Lung (tissue), 12 donors: ENCODE results near the gene POLDIP2. TPM values are rescaled to one million over a fixed set of nuclear protein-coding genes. Genes with fewer than 3 reads are reported as not detected.

Experiments
- ATAC-seq: fragments of 200-7000 bp; cut with Tn5 transposase; one replicate; pipeline ENCODE4 v1.9.1; 2020; ENCODE audit warnings: moderate number of reproducible peaks; ENCODE audit not compliant: insufficient read depth, low FRiP score
- DNase-seq, 3 donors: peaks; one replicate each; pipeline ENCODE4 v3.0.0-alpha.2; 2013 to 2017
- H3K27ac ChIP-seq, 2 donors: one replicate each; pipeline ENCODE4 v1.5.1; 2013; ENCODE audit warnings: mild to moderate bottlenecking in 2 of 2, moderate library complexity in 2 of 2, control low read depth in 1 of 2, inconsistent platforms in 1 of 2, low read depth in 1 of 2, low read length in 1 of 2
- H3K27me3 ChIP-seq, 3 donors: one replicate each; pipeline ENCODE4 v1.5.1; 2013; ENCODE audit warnings: low read length in 2 of 3; ENCODE audit not compliant: control insufficient read depth in 3 of 3, insufficient read depth in 3 of 3
- H3K36me3 ChIP-seq, 4 donors: one replicate each; pipeline ENCODE4 v1.5.1; 2013; ENCODE audit warnings: low read length in 4 of 4, mild to moderate bottlenecking in 1 of 4, moderate library complexity in 1 of 4; ENCODE audit not compliant: control insufficient read depth in 4 of 4, insufficient read depth in 4 of 4
- H3K4me1 ChIP-seq, 5 donors: one replicate each; pipeline ENCODE4 v1.5.1; 2013; ENCODE audit warnings: low read length in 5 of 5, mild to moderate bottlenecking in 2 of 5, moderate library complexity in 1 of 5; ENCODE audit not compliant: control insufficient read depth in 5 of 5, insufficient read depth in 5 of 5
- H3K4me3 ChIP-seq: one replicate; pipeline ENCODE4 v1.5.1; 2013; ENCODE audit warnings: mild to moderate bottlenecking, control low read depth, moderate library complexity
- H3K9ac ChIP-seq, 2 donors: one replicate each; pipeline ENCODE4 v1.5.1; 2013; ENCODE audit warnings: low read length in 2 of 2, control low read depth in 1 of 2; ENCODE audit not compliant: insufficient read depth in 1 of 2
- H3K9me3 ChIP-seq, 4 donors: one replicate each; pipeline ENCODE4 v1.5.1; 2013; ENCODE audit warnings: low read length in 3 of 4, mild to moderate bottlenecking in 1 of 4, moderate library complexity in 1 of 4; ENCODE audit not compliant: control insufficient read depth in 4 of 4, insufficient read depth in 3 of 4
- CTCF ChIP-seq: IDR thresholded peaks from 2 replicates; pipeline ENCODE4 v1.5.1; 2012; ENCODE audit warnings: mild to moderate bottlenecking; ENCODE audit errors: control extremely low read depth, extremely low read depth
- WGBS, 2 donors: extraction: QIAGEN DNeasy Blood & Tissue Kit; methylation state at CpG; one replicate each; pipeline ENCODE4 v1.1.7; 2013; 5-methylcytosine and 5-hydroxymethylcytosine counted together
- polyA plus RNA-seq, 2 donors: library from polyadenylated mRNA; stranded (reverse); fragments of 200-250 nt; gene quantifications; one replicate each; pipeline ENCODE4 v1.2.1, GENCODE V29; 2013
- total RNA-seq, 2 donors: library from RNA; depleted of rRNA in 1 of 2; stranded (reverse); fragments of >200 nt in 1 of 2; gene quantifications; one replicate each; pipeline ENCODE4 v1.2.1, GENCODE V29; 2014 to 2021
- donor health status: control.
- donor health status: control.
- donor health status: Bipolar disorder and iron deficiency.
- donor health status: healthy.
- donor health status: DM: yes; HTN: yes; CAD: no.

POLDIP2 gene
- total and polyA plus RNA-seq, 4 donors = 38.7 to 82.6 (median 62.3) TPM

- no peak for ATAC-seq
- Histone ChIP-seq H3K4me1 (peaks cover 0 to 9% (median 4%) of the 10 kb centered on the region in 5 donors), H3K9me3 (no peaks in the 10 kb centered on the region), H3K4me3 (no peak overlapping the region), H3K27me3 (peaks cover 0 to 3% (median 3%) of the 10 kb centered on the region in 3 donors), H3K9ac (no peak overlapping the region), H3K27ac (no peak overlapping the region), H3K36me3 (no peaks in the 10 kb centered on the region)
- no peak for TF ChIP-seq CTCF
- WGBS, 2 donors = 86 to 98% methylated on average over 2 of the region's 2 CpGs
- DNase-seq = no peak
These were observed 43.5 kb downstream of the POLDIP2 start for GRCh38 chr17:28313841-28314240.

DNA sequence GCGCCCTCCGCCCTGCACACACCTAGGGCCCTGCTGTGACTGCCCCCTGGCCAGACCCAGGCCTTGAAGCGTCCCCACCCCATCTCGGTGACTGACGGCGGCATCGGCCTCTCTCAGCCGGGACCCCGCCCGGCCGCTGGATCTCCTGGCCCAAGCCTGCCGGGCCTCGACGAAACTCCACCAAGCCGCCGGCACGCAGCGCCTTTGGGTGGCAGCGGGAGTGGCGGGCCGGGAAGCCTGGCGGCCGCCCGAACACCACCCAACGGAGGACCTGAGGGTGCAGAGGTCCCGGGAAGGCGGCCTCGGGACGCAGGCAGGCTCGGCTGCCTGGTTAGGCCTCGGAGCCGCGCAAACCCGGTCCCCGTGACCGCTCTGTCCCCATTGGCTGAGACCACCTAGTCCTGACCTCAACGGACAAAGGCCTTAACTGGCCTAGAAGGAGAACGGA, 50.3 kb downstream of the POLDIP2 start:
- WGBS, 2 donors = 31 to 36% methylated on average over 33 to 38 of the region's 38 CpGs
- peaks cover 0 to 4% (median 0%) of the 10 kb centered on the region in 5 donors for H3K4me1 ChIP-seq
- H3K9ac ChIP-seq = no peak overlapping the region
- H3K27ac ChIP-seq = no peak overlapping the region
- H3K4me3 ChIP-seq = no peak overlapping the region
- no peaks in the 10 kb centered on the region for H3K36me3 ChIP-seq
- DNase-seq (no peak), ATAC-seq (no peak)
- peaks cover 0 to 34% (median 23%) of the 10 kb centered on the region in 3 donors for H3K27me3 ChIP-seq
- H3K9me3 ChIP-seq = peaks cover 0 to 2% (median 0%) of the 10 kb centered on the region in 4 donors
- no peak for TF ChIP-seq CTCF

DNA sequence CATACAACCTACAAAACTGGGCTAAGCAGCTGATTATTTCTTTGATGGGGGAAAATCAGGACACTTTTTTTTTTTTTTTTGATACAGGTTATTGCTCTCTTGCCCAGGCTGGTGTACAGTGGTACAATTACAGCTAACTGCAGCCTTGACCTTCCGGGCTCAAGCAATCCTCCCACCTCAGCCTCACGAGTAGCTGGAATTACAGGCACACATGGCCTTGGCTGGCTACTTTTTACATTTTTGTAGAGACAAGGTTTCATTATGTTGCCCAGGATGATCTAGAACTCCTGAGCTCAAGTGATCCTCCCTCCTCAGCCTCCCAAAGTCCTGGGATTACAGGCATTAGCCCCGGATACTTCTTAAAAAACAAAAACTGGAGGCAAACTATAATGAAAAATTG, 58.9 kb downstream of the POLDIP2 start:
- Histone ChIP-seq H3K27me3 (no peaks in the 10 kb centered on the region), H3K27ac (no peak overlapping the region), H3K9ac (no peak overlapping the region), H3K4me3 (no peak overlapping the region), H3K36me3 (no peaks in the 10 kb centered on the region), H3K4me1 (no peaks in the 10 kb centered on the region), H3K9me3 (no peaks in the 10 kb centered on the region)
- WGBS, 2 donors = 88 to 89% methylated on average over 3 of the region's 3 CpGs
- no peak for ATAC-seq
- no peak for DNase-seq
- TF ChIP-seq CTCF = no peak

Other genes starting within 250 kb of the POLDIP2 start
- gene TMEM97, start 38.3 kb downstream of the POLDIP2 start, total RNA-seq = 10 to 100 TPM; 23.5 to 62.6 TPM
- 10 to 100 TPM; 35.3 to 42.2 TPM for gene TMEM97, start 38.3 kb downstream of the POLDIP2 start, polyA plus RNA-seq
- 10 to 100 TPM; 29.5 to 36.0 TPM for gene IFT20, start 22.1 kb downstream of the POLDIP2 start, total RNA-seq
- gene IFT20, start 22.1 kb downstream of the POLDIP2 start, polyA plus RNA-seq = 10 to 100 TPM; 35.6 to 74.1 TPM
- gene TNFAIP1, start 21.8 kb downstream of the POLDIP2 start, total RNA-seq = 10 to 100 TPM; 35.0 to 59.6 TPM
- 10 to 100 TPM; 17.7 to 36.9 TPM for gene TNFAIP1, start 21.8 kb downstream of the POLDIP2 start, polyA plus RNA-seq
- gene SEBOX, start 7.7 kb upstream of the POLDIP2 start, total RNA-seq = not detected
- gene SEBOX, start 7.7 kb upstream of the POLDIP2 start, polyA plus RNA-seq = not detected
- 1 to 10 TPM in 1 of 2 donors, under 1 TPM in 1; 0.40 to 2.5 TPM for gene VTN, start 12.8 kb upstream of the POLDIP2 start, total RNA-seq
- gene VTN, start 12.8 kb upstream of the POLDIP2 start, polyA plus RNA-seq = 1 to 10 TPM; 1.3 to 1.9 TPM
- gene SARM1, start 14.2 kb upstream of the POLDIP2 start, total RNA-seq = 10 to 100 TPM in 1 of 2 donors, 1 to 10 TPM in 1; 9.3 to 24.6 TPM
- gene SARM1, start 14.2 kb upstream of the POLDIP2 start, polyA plus RNA-seq = 10 to 100 TPM in 1 of 2 donors, 1 to 10 TPM in 1; 9.6 to 10.1 TPM
- 10 to 100 TPM in 1 of 2 donors, 1 to 10 TPM in 1; 4.6 to 23.8 TPM for gene SLC46A1, start 48.7 kb upstream of the POLDIP2 start, total RNA-seq
- gene SLC46A1, start 48.7 kb upstream of the POLDIP2 start, polyA plus RNA-seq = 10 to 100 TPM in 1 of 2 donors, 1 to 10 TPM in 1; 8.6 to 10.2 TPM
- gene SLC13A2, start 116.1 kb upstream of the POLDIP2 start, total RNA-seq = under 1 TPM in 1 of 2 donors, not detected in 1; 0.15 TPM
- gene SLC13A2, start 116.1 kb upstream of the POLDIP2 start, polyA plus RNA-seq = under 1 TPM; 0.02 to 0.06 TPM
- gene FOXN1, start 148.8 kb upstream of the POLDIP2 start, total RNA-seq = under 1 TPM in 1 of 2 donors, not detected in 1; 0.25 TPM
- gene FOXN1, start 148.8 kb upstream of the POLDIP2 start, polyA plus RNA-seq = under 1 TPM; 0.13 to 0.18 TPM
- 10 to 100 TPM; 29.2 to 34.2 TPM for gene UNC119, start 195.1 kb upstream of the POLDIP2 start, total RNA-seq
- gene UNC119, start 195.1 kb upstream of the POLDIP2 start, polyA plus RNA-seq = 10 to 100 TPM; 19.0 to 40.0 TPM
- gene PIGS, start 214.0 kb upstream of the POLDIP2 start, total RNA-seq = 10 to 100 TPM; 43.2 to 71.3 TPM
- gene PIGS, start 214.0 kb upstream of the POLDIP2 start, polyA plus RNA-seq = 10 to 100 TPM in 1 of 2 donors, 1 to 10 TPM in 1; 10.0 to 71.9 TPM
- gene ALDOC, start 219.4 kb upstream of the POLDIP2 start, total RNA-seq = 10 to 100 TPM; 21.0 to 40.3 TPM
- 10 to 100 TPM; 15.5 to 52.5 TPM for gene ALDOC, start 219.4 kb upstream of the POLDIP2 start, polyA plus RNA-seq
- 10 to 100 TPM; 10.5 to 15.0 TPM for gene SPAG5, start 241.5 kb upstream of the POLDIP2 start, total RNA-seq
- 1 to 10 TPM; 6.3 to 9.9 TPM for gene SPAG5, start 241.5 kb upstream of the POLDIP2 start, polyA plus RNA-seq